Skeletal muscle tissue (tissue), 4 donors: ENCODE results near the gene NSUN6. TPM values are rescaled to one million over a fixed set of nuclear protein-coding genes. Genes with fewer than 3 reads are reported as not detected.

Source experiments
- H3K27ac ChIP-seq: one replicate; pipeline ENCODE4 v1.7.0; 2013; ENCODE audit warnings: mild to moderate bottlenecking, low read depth, low read length, inconsistent platforms
- H3K27me3 ChIP-seq, 3 donors: one replicate each; pipeline ENCODE4 v1.7.0; 2013; ENCODE audit warnings: low read length in 3 of 3; ENCODE audit not compliant: control insufficient read depth in 3 of 3, insufficient read depth in 3 of 3
- H3K36me3 ChIP-seq, 3 donors: one replicate each; pipeline ENCODE4 v1.7.0; 2013; ENCODE audit warnings: low read length in 3 of 3; ENCODE audit not compliant: control insufficient read depth in 3 of 3, insufficient read depth in 3 of 3
- H3K4me1 ChIP-seq, 3 donors: one replicate each; pipeline ENCODE4 v1.7.0; 2013; ENCODE audit warnings: low read length in 3 of 3, mild to moderate bottlenecking in 3 of 3; ENCODE audit not compliant: control insufficient read depth in 3 of 3, insufficient read depth in 3 of 3
- H3K4me3 ChIP-seq, 3 donors: one replicate each; pipeline ENCODE4 v1.7.0; 2013; ENCODE audit warnings: low read length in 3 of 3
- H3K9ac ChIP-seq, 3 donors: one replicate each; pipeline ENCODE4 v1.7.0; 2013; ENCODE audit warnings: low read length in 3 of 3, mild to moderate bottlenecking in 3 of 3, moderate library complexity in 2 of 3, low read depth in 1 of 3
- H3K9me3 ChIP-seq, 3 donors: one replicate each; pipeline ENCODE4 v1.7.0; 2013; ENCODE audit warnings: low read length in 3 of 3; ENCODE audit not compliant: control insufficient read depth in 3 of 3
- total RNA-seq: library from RNA; depleted of rRNA; stranded (reverse); fragments of >200 nt; gene quantifications from one replicate; pipeline ENCODE4 v1.2.3, GENCODE V29; 2014
- donor health status: Osteomylitis.

Gene NSUN6
- total RNA-seq, 1 donor from 2014 or later, result 14.6 TPM

- H3K9ac ChIP-seq, result no peak overlapping the region
- no peak overlapping the region for H3K27ac ChIP-seq
- H3K27me3 ChIP-seq, result no peaks in the 10 kb centered on the region
- H3K9me3 ChIP-seq, result peaks cover 0 to 4% (median 0%) of the 10 kb centered on the region in 3 donors
- H3K4me1 ChIP-seq, result no peaks in the 10 kb centered on the region
- H3K4me3 ChIP-seq, result no peak overlapping the region
- H3K36me3 ChIP-seq, result peaks cover 6 to 50% (median 12%) of the 10 kb centered on the region in 3 donors
These were observed 96.9 kb downstream of the NSUN6 start for GRCh38 chr10:18554479-18554878.

GRCh38 chr10:18551473-18551872 lies 99.9 kb downstream of the NSUN6 start:
- H3K27me3 ChIP-seq, result no peaks in the 10 kb centered on the region
- peaks cover 6 to 32% (median 13%) of the 10 kb centered on the region in 3 donors for H3K36me3 ChIP-seq
- H3K4me3 ChIP-seq, result no peak overlapping the region
- no peak overlapping the region for H3K9ac ChIP-seq
- H3K9me3 ChIP-seq, result no peaks in the 10 kb centered on the region
- no peaks in the 10 kb centered on the region for H3K4me1 ChIP-seq
- H3K27ac ChIP-seq, result no peak overlapping the region

GRCh38 chr10:18549105-18549504 lies 102.3 kb downstream of the NSUN6 start:
- H3K9me3 ChIP-seq, result no peaks in the 10 kb centered on the region
- peaks cover 0 to 25% (median 10%) of the 10 kb centered on the region in 3 donors for H3K36me3 ChIP-seq
- no peak overlapping the region for H3K9ac ChIP-seq
- H3K27ac ChIP-seq, result no peak overlapping the region
- H3K4me1 ChIP-seq, result no peaks in the 10 kb centered on the region
- no peaks in the 10 kb centered on the region for H3K27me3 ChIP-seq
- H3K4me3 ChIP-seq, result no peak overlapping the region

GRCh38 chr10:18545621-18546305 lies 105.6 kb downstream of the NSUN6 start:
- Histone ChIP-seq H3K4me3 (no peak overlapping the region), H3K27ac (no peak overlapping the region), H3K27me3 (no peaks in the 10 kb centered on the region), H3K9me3 (no peaks in the 10 kb centered on the region), H3K9ac (no peak overlapping the region), H3K36me3 (peaks cover under 1 to 21% (median 15%) of the 10 kb centered on the region in 3 donors), H3K4me1 (no peaks in the 10 kb centered on the region)

- Histone ChIP-seq H3K36me3 (peaks cover 11 to 25% (median 24%) of the 10 kb centered on the region in 3 donors), H3K27ac (no peak overlapping the region), H3K4me1 (no peaks in the 10 kb centered on the region)
These were observed 108.6 kb downstream of the NSUN6 start for GRCh38 chr10:18542832-18543231.

GRCh38 chr10:18540195-18540594 lies 111.2 kb downstream of the NSUN6 start:
- H3K4me3 ChIP-seq, result no peak overlapping the region
- no peaks in the 10 kb centered on the region for H3K27me3 ChIP-seq
- no peaks in the 10 kb centered on the region for H3K4me1 ChIP-seq
- no peaks in the 10 kb centered on the region for H3K9me3 ChIP-seq
- H3K36me3 ChIP-seq, result peaks cover 11 to 25% (median 20%) of the 10 kb centered on the region in 3 donors
- H3K9ac ChIP-seq, result no peak overlapping the region
- H3K27ac ChIP-seq, result no peak overlapping the region

More at GRCh38 chr10:18542832-18543231, 108.6 kb downstream of the NSUN6 start:
- Histone ChIP-seq H3K4me3 (no peak overlapping the region), H3K27me3 (no peaks in the 10 kb centered on the region), H3K9ac (no peak overlapping the region), H3K9me3 (no peaks in the 10 kb centered on the region)

- Histone ChIP-seq H3K9me3 (no peaks in the 10 kb centered on the region), H3K27me3 (no peaks in the 10 kb centered on the region), H3K9ac (no peak overlapping the region), H3K4me3 (no peak overlapping the region), H3K4me1 (no peaks in the 10 kb centered on the region), H3K36me3 (peaks cover 11 to 25% (median 20%) of the 10 kb centered on the region in 3 donors), H3K27ac (no peak overlapping the region)
These were observed 112.1 kb downstream of the NSUN6 start for GRCh38 chr10:18539335-18539734.

GRCh38 chr10:18533896-18534295 lies 117.5 kb downstream of the NSUN6 start:
- H3K9me3 ChIP-seq, result no peaks in the 10 kb centered on the region
- H3K4me3 ChIP-seq, result no peak overlapping the region
- no peak overlapping the region for H3K27ac ChIP-seq
- peaks cover 0 to 7% (median 3%) of the 10 kb centered on the region in 3 donors for H3K36me3 ChIP-seq
- H3K27me3 ChIP-seq, result no peaks in the 10 kb centered on the region
- no peaks in the 10 kb centered on the region for H3K4me1 ChIP-seq
- H3K9ac ChIP-seq, result no peak overlapping the region

- H3K27me3 ChIP-seq, result no peaks in the 10 kb centered on the region
These were observed 118.4 kb downstream of the NSUN6 start for GRCh38 chr10:18532881-18533535.

GRCh38 chr10:18528292-18528691 lies 123.1 kb downstream of the NSUN6 start:
- Histone ChIP-seq H3K9ac (no peak overlapping the region), H3K27ac (no peak overlapping the region), H3K27me3 (no peaks in the 10 kb centered on the region), H3K4me3 (no peak overlapping the region), H3K9me3 (no peaks in the 10 kb centered on the region), H3K36me3 (no peaks in the 10 kb centered on the region), H3K4me1 (no peaks in the 10 kb centered on the region)

More at GRCh38 chr10:18532881-18533535, 118.4 kb downstream of the NSUN6 start:
- Histone ChIP-seq H3K9me3 (no peaks in the 10 kb centered on the region), H3K9ac (no peak overlapping the region), H3K4me1 (no peaks in the 10 kb centered on the region), H3K4me3 (no peak overlapping the region), H3K36me3 (peaks cover 0 to 2% (median 0%) of the 10 kb centered on the region in 3 donors), H3K27ac (no peak overlapping the region)
